BE2C (cell line): Measurements from ENCODE around the gene SLC16A11. TPM values are rescaled to one million over a fixed set of nuclear protein-coding genes. Genes with fewer than 3 reads are reported as not detected.
"Not testable (repeated sequence)": the region's sequence is repeated elsewhere in the genome, so short reads cannot be mapped to it uniquely, and the experiment has no call there.

Source experiments
- DNase-seq: peaks from one replicate; pipeline ENCODE4 v3.0.0-alpha.2; 2020
- H3K27me3 ChIP-seq: fragments of 250-450 bp; sonication (Bioruptor Pico); 2 replicates; pipeline ENCODE4 v1.5.1; 2020; ENCODE audit warnings: mild to moderate bottlenecking
- H3K36me3 ChIP-seq: fragments of 250-450 bp; sonication (Bioruptor Pico); 2 replicates; pipeline ENCODE4 v1.5.1; 2020; ENCODE audit warnings: mild to moderate bottlenecking
- H3K4me1 ChIP-seq: fragments of 250-450 bp; sonication (Bioruptor Pico); 2 replicates; pipeline ENCODE4 v1.5.1; 2020
- H3K4me3 ChIP-seq: 2 replicates; pipeline ENCODE4 v1.5.1; 2011; ENCODE audit warnings: low read depth, low read length
- H3K9me3 ChIP-seq: fragments of 250-450 bp; sonication (Bioruptor Pico); 2 replicates; pipeline ENCODE4 v1.5.1; 2020
- CTCF ChIP-seq: IDR thresholded peaks from 2 replicates; pipeline ENCODE4 v1.5.1; 2012; ENCODE audit warnings: mild to moderate bottlenecking, low read depth, low read length
- polyA plus RNA-seq: library from polyadenylated mRNA; unstranded; fragments of >200 nt; gene quantifications from one replicate; pipeline ENCODE4 v1.2.1, GENCODE V29; 2012; ENCODE audit warnings: low read depth, missing spikeins; ENCODE audit not compliant: insufficient read length, insufficient read depth

Gene SLC16A11, protein sequence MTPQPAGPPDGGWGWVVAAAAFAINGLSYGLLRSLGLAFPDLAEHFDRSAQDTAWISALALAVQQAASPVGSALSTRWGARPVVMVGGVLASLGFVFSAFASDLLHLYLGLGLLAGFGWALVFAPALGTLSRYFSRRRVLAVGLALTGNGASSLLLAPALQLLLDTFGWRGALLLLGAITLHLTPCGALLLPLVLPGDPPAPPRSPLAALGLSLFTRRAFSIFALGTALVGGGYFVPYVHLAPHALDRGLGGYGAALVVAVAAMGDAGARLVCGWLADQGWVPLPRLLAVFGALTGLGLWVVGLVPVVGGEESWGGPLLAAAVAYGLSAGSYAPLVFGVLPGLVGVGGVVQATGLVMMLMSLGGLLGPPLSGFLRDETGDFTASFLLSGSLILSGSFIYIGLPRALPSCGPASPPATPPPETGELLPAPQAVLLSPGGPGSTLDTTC
- polyA plus RNA-seq, result not detected

- Histone ChIP-seq H3K36me3 (no peaks in the 10 kb centered on the region), H3K4me3 (peak within 1 kb of the TSS; percentile 8), H3K27me3 (peaks cover 42% of the 10 kb centered on the region), H3K4me1 (no peaks in the 10 kb centered on the region), H3K9me3 (no peaks in the 10 kb centered on the region)
- no peak for TF ChIP-seq CTCF
- DNase-seq, result peak; percentile 39
These were observed at the start of gene SLC16A11 for GRCh38 chr17:7043497-7044198. SLC16A11 (minus strand) TSS chr17:7044092; CDS start chr17:7043513, 579 bp downstream.

DNA sequence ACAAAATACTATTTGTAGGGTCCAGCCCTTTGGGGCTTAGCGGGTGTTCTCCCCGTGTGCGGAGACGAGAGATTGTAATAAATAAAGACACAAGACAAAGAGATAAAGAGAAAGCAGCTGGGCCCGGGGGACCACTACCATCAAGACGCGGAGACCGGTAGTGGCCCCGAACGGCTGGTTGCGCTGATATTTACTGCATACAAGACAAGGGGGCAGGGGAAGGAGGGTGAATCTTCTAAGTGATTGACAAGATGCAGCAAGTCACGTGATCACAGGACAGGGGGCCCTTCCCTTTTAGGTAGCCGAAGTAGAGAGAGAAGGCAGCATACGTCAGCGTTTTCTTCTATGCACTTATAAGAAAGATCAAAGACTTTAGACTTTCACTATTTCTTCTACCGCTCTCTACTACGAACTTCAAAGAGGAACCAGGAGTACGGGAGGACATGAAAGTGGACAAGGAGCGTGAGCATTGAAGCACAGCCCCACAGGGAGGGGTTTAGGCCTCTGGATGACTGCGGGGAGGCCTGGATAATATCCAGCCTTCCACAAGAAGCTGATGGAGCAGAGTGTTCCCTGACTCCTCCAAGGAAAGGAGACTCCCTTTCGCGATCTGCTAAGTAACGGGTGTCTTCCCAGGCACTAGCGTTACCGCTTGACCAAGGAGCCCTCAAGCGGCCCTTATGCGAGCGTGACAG is 47.6 kb upstream of the SLC16A11 start:
- not testable (repeated sequence) for H3K36me3 ChIP-seq, H3K9me3 ChIP-seq, H3K4me1 ChIP-seq, H3K4me3 ChIP-seq, DNase-seq
- H3K27me3 ChIP-seq, result peaks cover 10% of the 10 kb centered on the region; the same call in 1 of the 2 replicates

DNA sequence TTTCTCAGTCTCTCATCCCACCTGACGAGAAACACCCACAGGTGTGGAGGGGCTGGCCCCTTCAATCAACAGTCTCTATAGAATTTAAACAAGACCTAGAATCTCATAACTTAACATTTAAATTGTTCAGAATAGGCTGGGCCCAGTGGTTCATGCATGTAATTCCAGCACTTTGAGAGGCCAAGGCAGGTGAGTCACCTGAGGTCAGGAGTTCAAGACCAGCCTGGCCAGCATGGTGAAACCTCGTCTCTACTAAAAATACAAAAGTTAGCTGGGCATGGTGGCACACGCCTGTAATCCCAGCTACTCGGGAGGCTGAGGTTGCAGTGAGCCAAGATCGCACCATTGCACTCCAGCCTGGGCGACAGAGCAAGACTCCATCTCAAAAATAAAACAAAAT is 45.7 kb upstream of the SLC16A11 start:
- not testable (repeated sequence) for H3K4me1 ChIP-seq, DNase-seq, H3K4me3 ChIP-seq, H3K9me3 ChIP-seq, H3K36me3 ChIP-seq, H3K27me3 ChIP-seq

DNA sequence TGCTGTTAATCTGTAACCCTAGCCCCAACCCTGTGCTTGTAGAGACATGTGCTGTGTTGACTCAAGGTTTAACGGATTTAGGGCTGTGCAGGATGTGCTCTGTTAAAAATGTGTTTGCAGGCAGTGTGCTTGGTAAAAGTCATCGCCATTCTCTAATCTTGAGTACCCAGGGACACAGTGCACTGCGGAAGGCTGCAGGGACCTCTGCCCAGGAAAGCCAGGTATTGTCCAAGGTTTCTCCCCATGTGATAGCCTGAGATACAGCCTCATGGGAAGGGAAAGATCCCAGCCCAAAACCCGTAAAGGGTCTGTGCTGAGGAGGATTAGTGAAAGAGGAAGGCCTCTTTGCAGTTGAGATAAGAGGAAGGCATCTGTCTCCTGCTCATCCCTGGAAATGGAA is 44.5 kb upstream of the SLC16A11 start:
- not testable (repeated sequence) for H3K9me3 ChIP-seq, H3K4me1 ChIP-seq, H3K4me3 ChIP-seq, H3K27me3 ChIP-seq, H3K36me3 ChIP-seq, DNase-seq

GRCh38 chr17:7084088-7084487 is 40.2 kb upstream of the SLC16A11 start:
- H3K9me3 ChIP-seq, result no peaks in the 10 kb centered on the region
- H3K4me3 ChIP-seq, result no peak overlapping the region
- no peak for DNase-seq
- H3K27me3 ChIP-seq, result no peaks in the 10 kb centered on the region
- no peak for TF ChIP-seq CTCF
- H3K36me3 ChIP-seq, result no peaks in the 10 kb centered on the region
- H3K4me1 ChIP-seq, result no peaks in the 10 kb centered on the region

- Histone ChIP-seq H3K4me1 (no peaks in the 10 kb centered on the region), H3K4me3 (no peak overlapping the region), H3K36me3 (no peaks in the 10 kb centered on the region), H3K9me3 (no peaks in the 10 kb centered on the region), H3K27me3 (no peaks in the 10 kb centered on the region)
- DNase-seq, result no peak
- TF ChIP-seq CTCF, result no peak
These were observed 39.7 kb upstream of the SLC16A11 start for GRCh38 chr17:7083592-7083991.

GRCh38 chr17:7081341-7082062 is 37.6 kb upstream of the SLC16A11 start:
- H3K4me3 ChIP-seq, result no peak overlapping the region
- no peaks in the 10 kb centered on the region for H3K9me3 ChIP-seq
- no peak for TF ChIP-seq CTCF
- DNase-seq, result no peak
- no peaks in the 10 kb centered on the region for H3K27me3 ChIP-seq
- H3K4me1 ChIP-seq, result no peaks in the 10 kb centered on the region
- H3K36me3 ChIP-seq, result no peaks in the 10 kb centered on the region
